Measurements from ENCODE around the gene ZPBP.

ZPBP gene

DNA sequence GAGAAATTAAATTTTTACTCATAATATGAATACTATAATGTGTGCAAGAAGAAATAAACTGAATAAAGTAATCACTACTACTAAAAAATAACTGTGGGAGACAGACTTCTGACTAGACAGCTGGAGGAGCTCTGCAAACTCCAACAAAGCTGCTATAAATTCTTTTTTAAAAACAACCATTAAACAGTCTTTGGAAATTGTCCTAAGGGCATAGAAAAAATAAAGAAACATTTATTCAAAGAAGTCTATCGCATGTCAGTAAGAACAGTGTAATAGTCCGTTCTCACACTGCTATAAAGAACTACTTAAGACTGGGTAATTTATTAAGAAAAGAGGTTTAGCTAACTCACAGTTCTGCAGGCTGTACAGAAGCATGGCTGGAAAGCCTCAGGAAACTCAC is 56.0 kb downstream of the ZPBP start:
- no peak for DNase-seq

DNA sequence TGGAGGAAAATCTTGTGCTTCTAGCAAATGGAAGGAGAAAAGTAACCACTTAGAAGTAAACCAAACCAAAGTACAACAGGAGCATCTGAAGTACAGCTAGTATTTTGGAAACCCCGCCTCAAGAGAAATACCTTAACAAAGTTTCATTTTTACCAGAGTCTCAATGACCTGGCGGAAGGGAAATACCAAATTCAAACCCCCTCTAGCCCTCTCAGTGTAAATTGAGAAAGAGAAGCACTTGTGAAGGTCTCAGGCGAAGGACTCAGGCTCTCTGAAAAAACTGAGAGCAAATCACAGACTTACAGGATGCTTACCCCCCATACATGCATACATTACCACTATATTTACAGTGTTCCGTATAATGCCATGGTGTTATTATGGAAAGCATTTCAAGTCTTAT is 70.1 kb downstream of the ZPBP start:
- no peak for DNase-seq

DNA sequence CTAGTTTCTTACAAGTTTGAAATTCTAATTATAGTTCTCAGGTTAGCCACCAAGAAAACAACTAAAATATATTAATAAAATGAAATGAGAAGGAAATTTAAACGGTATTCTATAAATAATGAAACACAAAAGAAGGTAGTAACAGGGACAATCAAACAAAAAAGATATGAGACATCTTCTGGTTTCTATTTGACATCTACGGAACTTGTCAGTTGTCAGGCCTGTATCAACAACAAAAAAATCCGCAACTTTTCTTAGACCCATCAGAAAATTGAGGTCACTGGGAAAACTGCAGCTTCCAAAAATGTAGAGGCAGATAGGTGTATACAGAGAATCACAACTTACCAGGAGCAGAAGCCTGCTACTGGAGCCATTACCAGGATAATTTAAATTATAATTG is 70.6 kb downstream of the ZPBP start:
- DNase-seq = no peak

DNA sequence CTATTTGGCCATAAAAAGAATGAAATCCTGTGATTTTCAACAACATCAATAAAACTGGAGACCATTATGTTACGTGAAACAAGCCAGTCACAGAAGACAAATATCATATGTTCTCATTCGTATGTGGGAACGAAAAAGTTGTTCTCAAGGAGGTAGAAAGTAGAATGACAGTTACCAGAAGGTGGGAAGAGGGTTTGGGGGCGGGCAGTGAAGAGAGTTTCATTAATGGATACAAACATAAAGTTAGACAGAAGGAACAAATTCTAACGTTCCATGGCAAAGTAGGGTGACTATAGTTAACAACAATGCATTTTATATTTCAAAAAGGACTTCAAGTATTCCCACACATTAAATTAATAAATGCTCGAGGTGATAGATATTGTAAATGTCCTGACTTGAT is 97.4 kb downstream of the ZPBP start:
- no peak for DNase-seq

DNA sequence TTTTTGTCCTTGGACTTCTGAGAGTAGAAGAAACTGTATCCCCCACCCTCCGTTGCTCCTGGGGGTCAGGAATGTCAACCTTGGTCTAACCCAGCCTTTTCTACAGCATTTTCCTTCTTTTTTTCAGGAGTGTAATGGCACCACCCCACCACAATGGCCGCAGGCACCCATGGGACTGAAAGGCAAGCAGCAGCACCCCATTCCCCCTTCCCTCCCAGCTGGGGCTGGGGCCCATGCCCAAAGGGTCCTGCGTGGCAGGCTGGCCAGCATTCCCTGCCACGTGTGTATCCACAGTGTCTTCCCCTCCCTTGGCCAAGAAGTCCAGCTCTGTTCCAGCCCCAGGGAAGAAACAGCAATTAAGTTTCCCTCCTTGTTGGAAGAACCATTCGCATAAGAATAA is 106.9 kb downstream of the ZPBP start:
- no peak for DNase-seq

DNA sequence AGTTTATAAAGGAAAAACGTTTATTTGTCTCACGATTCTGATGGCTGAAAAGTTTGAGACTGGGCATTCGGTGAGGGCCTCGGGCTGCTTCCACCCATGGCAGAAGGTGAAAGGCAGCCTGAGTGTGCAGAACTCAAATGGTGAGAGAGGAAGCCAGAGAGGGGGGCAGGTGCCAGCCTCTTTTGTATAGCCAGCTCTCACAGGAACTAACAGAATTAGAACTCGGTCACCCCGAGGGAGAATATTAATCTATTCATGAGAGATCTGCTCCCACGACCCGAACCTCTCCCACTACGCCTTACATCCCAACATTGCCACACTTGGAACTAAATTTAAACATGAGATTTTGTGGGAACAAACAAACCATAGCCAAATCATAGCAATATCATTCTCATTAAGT is 112.6 kb downstream of the ZPBP start:
- DNase-seq = no peak

DNA sequence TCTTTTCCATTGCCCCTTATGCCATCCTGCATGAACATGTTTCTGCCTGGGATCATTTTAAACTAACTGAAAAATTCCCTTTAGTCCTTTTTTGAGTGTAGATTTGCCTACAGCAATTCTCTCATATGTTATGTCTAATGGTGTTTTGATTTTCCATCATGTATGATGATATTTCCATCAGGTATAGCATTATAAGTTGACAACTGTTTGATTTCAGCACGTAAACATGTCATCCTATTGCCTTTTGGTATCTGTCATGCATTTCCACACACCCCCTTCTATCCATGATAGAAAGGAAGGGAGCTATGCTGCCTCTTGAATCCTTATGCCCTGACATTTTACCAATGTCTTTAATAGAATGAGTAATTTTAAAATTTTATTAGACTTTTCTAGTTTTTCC is 116.8 kb downstream of the ZPBP start:
- no peak for DNase-seq

DNA sequence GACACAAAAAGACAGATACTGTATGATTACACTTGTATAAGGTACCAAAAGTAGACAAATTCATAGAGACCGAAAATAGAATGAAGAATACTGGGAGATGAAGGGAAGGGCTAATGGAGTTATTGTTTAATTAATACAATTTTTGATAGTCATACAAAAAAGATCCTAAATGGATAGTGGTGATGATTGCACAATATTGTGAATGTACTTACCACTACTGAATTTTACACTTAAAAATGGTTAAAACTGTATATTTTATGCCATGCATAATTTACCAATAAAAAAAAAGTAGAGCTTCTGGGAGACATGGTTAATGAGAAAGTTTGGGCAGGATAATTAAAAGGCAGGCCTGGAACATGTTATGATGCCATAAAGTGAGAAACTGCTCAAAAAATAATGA is 119.0 kb downstream of the ZPBP start:
- no peak for DNase-seq

DNA sequence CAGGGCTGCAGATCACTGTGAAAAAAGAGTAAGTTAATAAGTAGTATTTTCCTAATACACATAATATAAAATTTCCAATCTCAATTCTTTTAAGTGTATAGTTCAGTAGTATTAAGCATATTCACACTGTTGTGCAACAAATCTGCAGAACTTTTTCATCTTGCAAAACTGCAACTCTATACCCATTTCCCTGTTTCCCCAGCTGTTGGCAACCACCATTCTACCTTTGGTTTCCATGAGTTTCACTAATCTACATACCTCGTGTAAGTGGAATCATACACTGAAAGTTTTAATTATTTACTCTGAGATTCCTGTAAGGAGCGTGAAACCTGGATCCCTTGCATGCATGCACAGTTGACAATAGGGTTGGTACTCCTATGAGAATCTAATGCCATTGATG is 155.4 kb downstream of the ZPBP start:
- no peak for DNase-seq

DNA sequence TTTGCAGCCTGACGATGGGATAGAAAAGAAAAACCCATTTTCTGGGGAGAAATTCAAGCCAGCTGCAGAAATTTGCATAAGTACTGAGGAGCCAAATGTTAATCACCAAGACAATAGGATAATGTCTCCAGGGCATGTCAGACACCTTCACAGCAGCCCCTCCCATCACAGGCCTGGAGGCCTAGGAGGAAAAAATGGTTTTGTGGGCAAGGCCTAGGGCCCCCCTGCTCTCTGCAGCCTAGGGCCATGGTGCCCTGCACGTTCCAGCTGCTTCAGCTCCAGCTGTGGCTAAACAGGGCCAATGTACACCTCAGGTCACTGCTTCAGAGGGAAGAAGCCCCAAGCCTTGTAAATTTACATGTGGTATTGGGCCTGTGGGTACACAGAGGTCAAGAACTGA is 161.4 kb downstream of the ZPBP start:
- no peak for DNase-seq

DNA sequence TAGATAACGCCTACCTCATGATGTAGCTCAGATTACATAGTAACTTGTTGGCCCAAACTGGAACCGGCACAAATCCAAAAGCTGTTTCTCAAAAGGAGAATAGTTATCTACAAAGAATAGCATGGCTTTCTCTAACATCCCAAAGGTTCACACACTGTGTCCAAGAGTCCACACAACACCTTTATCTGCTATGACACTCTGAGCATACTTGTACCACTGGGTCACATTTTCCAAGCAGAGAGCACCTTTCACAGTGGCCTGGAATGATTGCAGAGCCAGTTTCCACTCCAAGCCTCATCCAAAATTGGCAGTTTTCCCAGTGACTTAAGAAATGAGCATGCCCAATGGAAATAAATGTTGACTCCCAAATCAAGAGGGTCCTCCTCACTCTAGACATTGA is 164.3 kb downstream of the ZPBP start:
- no peak for DNase-seq

DNA sequence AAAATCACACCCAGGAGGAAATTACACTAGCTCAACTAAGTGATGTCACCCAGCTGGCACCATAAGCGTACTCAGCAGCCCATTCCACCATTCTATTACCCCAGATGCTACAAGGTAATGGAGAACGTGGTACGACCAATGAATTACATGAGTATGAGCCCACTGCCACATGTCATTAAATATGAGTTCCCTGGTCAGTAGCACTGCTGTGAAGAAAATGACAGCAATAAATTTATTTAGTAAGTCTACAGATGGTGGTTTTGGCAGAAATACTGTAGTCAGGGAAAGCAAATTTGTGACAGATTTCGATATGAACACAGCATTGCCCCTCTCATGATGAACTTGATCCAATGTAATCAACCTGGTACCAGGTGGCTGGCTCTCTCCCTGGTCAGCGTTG is 165.4 kb downstream of the ZPBP start:
- DNase-seq = no peak

DNA sequence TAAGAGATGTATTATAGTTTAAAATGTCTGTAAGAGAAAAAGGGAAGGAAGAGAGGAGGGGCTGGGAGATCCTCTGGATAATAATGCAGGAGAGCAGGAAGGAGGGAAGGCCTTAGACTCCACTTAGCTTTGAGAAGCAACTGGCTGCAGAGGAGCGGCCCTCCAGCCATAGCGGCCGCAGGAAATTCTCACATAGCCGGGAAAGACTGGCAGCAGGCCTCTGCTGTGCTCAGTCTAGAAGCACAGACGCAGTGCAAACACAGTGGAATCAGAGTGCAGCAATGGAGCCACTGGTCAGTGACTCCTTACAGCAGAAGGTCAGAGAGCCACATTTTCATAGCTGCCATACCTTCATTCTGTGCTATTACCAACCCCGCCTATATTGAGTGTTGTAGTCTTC is 166.3 kb downstream of the ZPBP start:
- DNase-seq = no peak

DNA sequence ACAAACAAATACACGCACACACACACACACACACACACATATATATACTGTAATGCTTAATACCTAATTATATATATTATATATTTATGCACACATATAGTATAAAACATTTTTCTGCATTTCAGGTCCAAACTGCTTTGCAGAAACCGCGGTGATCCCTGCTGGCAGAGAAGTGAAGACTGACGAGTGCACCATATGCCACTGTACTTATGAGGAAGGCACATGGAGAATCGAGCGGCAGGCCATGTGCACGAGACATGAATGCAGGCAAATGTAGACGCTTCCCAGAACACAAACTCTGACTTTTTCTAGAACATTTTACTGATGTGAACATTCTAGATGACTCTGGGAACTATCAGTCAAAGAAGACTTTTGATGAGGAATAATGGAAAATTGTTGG is 181.1 kb downstream of the ZPBP start:
- DNase-seq = no peak

DNA sequence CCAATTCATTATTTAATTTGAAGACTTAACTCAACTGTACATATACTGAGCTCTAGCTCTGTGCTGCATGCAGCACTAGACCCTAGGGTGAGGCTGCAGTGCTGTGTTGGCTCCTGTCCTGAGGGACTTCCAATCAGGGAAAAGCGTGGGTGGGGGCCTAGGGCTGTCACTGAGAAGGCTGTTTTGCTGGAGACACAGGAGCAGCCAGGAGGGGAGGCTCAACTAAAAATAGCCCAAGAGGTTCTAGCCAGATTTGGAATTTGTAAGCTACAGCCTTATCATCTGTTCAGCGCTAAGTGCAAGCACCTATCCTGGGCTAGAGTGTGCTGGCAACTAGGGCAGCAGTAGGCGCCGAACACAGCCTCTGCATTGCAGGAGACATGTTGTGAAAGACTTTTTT is 198.5 kb downstream of the ZPBP start:
- no peak for DNase-seq

DNA sequence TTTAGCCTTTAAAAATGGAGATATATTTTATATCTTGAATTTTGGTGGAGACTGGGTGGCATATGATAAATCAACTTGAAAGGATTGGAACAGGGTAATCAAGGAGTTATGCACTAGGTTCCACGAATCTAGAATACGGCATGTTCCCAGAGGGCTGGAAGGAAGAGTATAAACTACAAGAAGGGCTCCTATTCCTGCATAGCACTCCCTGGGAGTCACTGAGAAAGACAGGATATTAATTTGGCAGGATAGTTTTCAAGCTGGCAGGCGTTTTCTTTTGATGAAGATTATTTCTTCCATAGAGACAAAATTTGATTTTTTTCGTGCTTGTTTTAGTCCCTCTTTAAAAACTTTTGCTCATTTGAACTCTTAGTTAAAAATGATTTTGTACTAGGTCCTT is 199.9 kb downstream of the ZPBP start:
- DNase-seq = no peak

DNA sequence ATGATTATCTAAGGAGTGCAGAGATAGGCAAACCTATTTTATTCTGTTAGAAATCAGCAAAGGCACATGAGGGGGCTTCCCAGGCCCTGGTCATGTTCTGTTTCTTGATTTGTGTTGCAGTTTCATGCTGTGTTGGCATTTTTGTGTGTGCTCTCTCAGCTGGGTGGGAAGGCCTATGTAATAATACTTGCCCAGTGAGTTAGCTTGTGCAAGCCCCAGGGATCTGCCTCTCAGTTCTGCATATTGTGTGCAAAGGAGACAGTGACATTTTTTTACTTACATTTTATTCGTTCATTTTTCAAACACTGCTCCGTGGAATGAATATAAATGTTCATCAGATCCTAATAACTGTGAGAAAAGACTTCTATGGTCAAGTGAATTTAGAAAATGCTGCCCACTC is 200.6 kb downstream of the ZPBP start:
- no peak for DNase-seq

All from fibroblast of skin of back (primary cell).